ENCODE results near the gene CASQ1. TPM values are rescaled to one million over a fixed set of nuclear protein-coding genes. Genes with fewer than 3 reads are reported as not detected.

CASQ1 gene
- polyA plus RNA-seq, 1 donor from 2014 or later, result not detected

GRCh38 chr1:160154790-160155189, 35.6 kb upstream of the CASQ1 start:
- Histone ChIP-seq H3F3A (ENCODE audit: insufficient read depth, low read length, poor library complexity, severe bottlenecking) (no peaks in the 10 kb centered on the region), H3K4me2 (ENCODE audit: low read length) (no peak overlapping the region), H3K27me3 (ENCODE audit: insufficient read depth, low read depth, low read length) (no peaks in the 10 kb centered on the region), H4K20me1 (ENCODE audit: insufficient read depth) (no peaks in the 10 kb centered on the region), H3K79me2 (replicated peaks; ENCODE audit: insufficient read depth, low read length) (no peaks in the 10 kb centered on the region), H3K9ac (ENCODE audit: low read length) (no peak overlapping the region), H3K27ac (ENCODE audit: low read length) (no peak overlapping the region), H3K9me2 (ENCODE audit: insufficient read depth, low read length) (no peaks in the 10 kb centered on the region), H2AFZ (ENCODE audit: low read depth, low read length) (no peak overlapping the region), H3K9me3 (ENCODE audit: low read length) (no peaks in the 10 kb centered on the region), H3K4me3 (ENCODE audit: low read length) (no peak overlapping the region), H3K36me3 (ENCODE audit: insufficient read depth, low read length) (no peaks in the 10 kb centered on the region)
- no peak for TF ChIP-seq POLR2AphosphoS5 (IDR thresholded peaks at IDR 0.05)
- TF ChIP-seq EZH2 (IDR thresholded peaks at IDR 0.05; ENCODE audit: borderline replicate concordance, insufficient read depth, low read length, poor library complexity, severe bottlenecking), result no peak
- no peak for TF ChIP-seq RAD21 (conservative IDR thresholded peaks at IDR 0.05)
- no peak for TF ChIP-seq REST (IDR thresholded peaks at IDR 0.05; ENCODE audit: borderline replicate concordance)
- no peak for TF ChIP-seq TAF1 (IDR thresholded peaks at IDR 0.05; ENCODE audit: low read depth)
- no peak for TF ChIP-seq CTCF (IDR thresholded peaks at IDR 0.05; ENCODE audit: poor library complexity, severe bottlenecking)
- TF ChIP-seq MXI1 (conservative IDR thresholded peaks at IDR 0.05; ENCODE audit: poor library complexity, severe bottlenecking), result no peak
- no peak for TF ChIP-seq SMC3 (conservative IDR thresholded peaks at IDR 0.05; ENCODE audit: poor library complexity)
- TF ChIP-seq EP300 (conservative IDR thresholded peaks at IDR 0.05; ENCODE audit: poor library complexity, severe bottlenecking), result no peak

- no peaks in the 10 kb centered on the region for H3F3A ChIP-seq (ENCODE audit: insufficient read depth, low read length, poor library complexity, severe bottlenecking)
- no peaks in the 10 kb centered on the region for H4K20me1 ChIP-seq (ENCODE audit: insufficient read depth)
- H3K9ac ChIP-seq (ENCODE audit: low read length), result no peak overlapping the region
- no peak overlapping the region for H2AFZ ChIP-seq (ENCODE audit: low read depth, low read length)
- H3K79me2 ChIP-seq (replicated peaks; ENCODE audit: insufficient read depth, low read length), result no peaks in the 10 kb centered on the region
- H3K27ac ChIP-seq (ENCODE audit: low read length), result no peak overlapping the region
- no peak overlapping the region for H3K4me2 ChIP-seq (ENCODE audit: low read length)
- no peaks in the 10 kb centered on the region for H3K36me3 ChIP-seq (ENCODE audit: insufficient read depth, low read length)
- H3K27me3 ChIP-seq (ENCODE audit: insufficient read depth, low read depth, low read length), result no peaks in the 10 kb centered on the region
- no peak overlapping the region for H3K4me3 ChIP-seq (ENCODE audit: low read length)
- TF ChIP-seq SMC3 (conservative IDR thresholded peaks at IDR 0.05; ENCODE audit: poor library complexity) (no peak), TAF1 (IDR thresholded peaks at IDR 0.05; ENCODE audit: low read depth) (no peak), CTCF (IDR thresholded peaks at IDR 0.05; ENCODE audit: poor library complexity, severe bottlenecking) (no peak), EP300 (conservative IDR thresholded peaks at IDR 0.05; ENCODE audit: poor library complexity, severe bottlenecking) (no peak), MXI1 (conservative IDR thresholded peaks at IDR 0.05; ENCODE audit: poor library complexity, severe bottlenecking) (no peak), EZH2 (IDR thresholded peaks at IDR 0.05; ENCODE audit: borderline replicate concordance, insufficient read depth, low read length, poor library complexity, severe bottlenecking) (no peak), REST (IDR thresholded peaks at IDR 0.05; ENCODE audit: borderline replicate concordance) (no peak), RAD21 (conservative IDR thresholded peaks at IDR 0.05) (no peak), POLR2AphosphoS5 (IDR thresholded peaks at IDR 0.05) (no peak)
- no peaks in the 10 kb centered on the region for H3K9me3 ChIP-seq (ENCODE audit: low read length)
- no peaks in the 10 kb centered on the region for H3K9me2 ChIP-seq (ENCODE audit: insufficient read depth, low read length)
Observed at GRCh38 chr1:160156361-160156760, 34.0 kb upstream of the CASQ1 start.
